NK-92 (cell line): ENCODE measurements around the gene IFIT3.
"Not testable (repeated sequence)": the region's sequence is repeated elsewhere in the genome, so short reads cannot be mapped to it uniquely, and the experiment has no call there.

ENCODE experiments used
- DNase-seq: peaks from one replicate; lab custom pipeline; 2025; ENCODE audit not compliant: unreplicated experiment; lab: John Stamatoyannopoulos, UW

IFIT3 gene

GRCh38 chr10:89304026-89304425 lies 23.8 kb upstream of the IFIT3 start:
- DNase-seq: no peak

DNA sequence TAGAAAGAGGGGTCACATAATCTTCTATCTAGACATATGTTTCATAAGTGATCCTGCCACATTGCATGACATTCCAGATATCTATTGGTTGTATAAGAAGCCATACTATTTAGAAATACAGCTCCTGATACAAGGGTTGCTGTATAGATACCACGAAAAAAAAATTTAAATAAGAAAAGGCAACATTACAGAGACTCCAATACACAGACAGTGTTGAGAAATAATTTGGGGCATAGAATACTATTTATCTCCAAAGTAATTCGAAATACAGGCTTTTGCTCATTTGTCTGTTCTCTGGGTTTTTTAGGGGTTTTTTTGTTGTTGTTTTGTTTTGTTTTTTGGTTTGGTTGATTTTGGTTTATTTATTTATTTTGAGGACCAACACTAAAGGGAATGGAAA lies 23.4 kb upstream of the IFIT3 start:
- DNase-seq: no peak

DNA sequence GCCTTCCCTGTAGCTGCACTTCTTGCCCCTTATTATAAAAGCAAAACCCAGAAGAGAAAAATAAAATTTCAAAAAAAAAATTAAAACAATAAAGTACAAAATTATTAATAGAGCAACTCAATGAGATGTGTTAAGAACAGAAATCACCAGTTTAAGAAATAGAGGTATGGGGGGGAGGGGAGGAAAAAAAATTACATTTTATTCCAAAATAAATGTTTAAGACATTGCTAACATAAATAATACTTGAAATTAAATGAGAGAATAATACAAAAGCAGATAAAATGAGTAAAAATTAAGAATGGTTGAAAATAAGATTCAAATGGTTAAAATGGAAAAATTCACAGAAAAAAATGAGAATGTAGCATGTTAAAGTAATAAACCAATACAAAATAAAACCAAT lies 22.9 kb upstream of the IFIT3 start:
- no peak for DNase-seq

- DNase-seq: no peak
Observed at GRCh38 chr10:89305766-89306433, 21.9 kb upstream of the IFIT3 start.

DNA sequence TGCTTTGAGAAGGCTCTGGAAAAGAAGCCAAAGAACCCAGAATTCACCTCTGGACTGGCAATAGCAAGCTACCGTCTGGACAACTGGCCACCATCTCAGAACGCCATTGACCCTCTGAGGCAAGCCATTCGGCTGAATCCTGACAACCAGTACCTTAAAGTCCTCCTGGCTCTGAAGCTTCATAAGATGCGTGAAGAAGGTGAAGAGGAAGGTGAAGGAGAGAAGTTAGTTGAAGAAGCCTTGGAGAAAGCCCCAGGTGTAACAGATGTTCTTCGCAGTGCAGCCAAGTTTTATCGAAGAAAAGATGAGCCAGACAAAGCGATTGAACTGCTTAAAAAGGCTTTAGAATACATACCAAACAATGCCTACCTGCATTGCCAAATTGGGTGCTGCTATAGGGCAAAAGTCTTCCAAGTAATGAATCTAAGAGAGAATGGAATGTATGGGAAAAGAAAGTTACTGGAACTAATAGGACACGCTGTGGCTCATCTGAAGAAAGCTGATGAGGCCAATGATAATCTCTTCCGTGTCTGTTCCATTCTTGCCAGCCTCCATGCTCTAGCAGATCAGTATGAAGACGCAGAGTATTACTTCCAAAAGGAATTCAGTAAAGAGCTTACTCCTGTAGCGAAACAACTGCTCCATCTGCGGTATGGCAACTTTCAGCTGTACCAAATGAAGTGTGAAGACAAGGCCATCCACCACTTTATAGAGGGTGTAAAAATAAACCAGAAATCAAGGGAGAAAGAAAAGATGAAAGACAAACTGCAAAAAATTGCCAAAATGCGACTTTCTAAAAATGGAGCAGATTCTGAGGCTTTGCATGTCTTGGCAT lies 21.1 kb upstream of the IFIT3 start:
- DNase-seq: no peak

DNA sequence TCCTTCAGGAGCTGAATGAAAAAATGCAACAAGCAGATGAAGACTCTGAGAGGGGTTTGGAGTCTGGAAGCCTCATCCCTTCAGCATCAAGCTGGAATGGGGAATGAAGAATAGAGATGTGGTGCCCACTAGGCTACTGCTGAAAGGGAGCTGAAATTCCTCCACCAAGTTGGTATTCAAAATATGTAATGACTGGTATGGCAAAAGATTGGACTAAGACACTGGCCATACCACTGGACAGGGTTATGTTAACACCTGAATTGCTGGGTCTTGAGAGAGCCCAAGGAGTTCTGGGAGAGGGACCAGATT lies 20.6 kb upstream of the IFIT3 start:
- no peak for DNase-seq

DNA sequence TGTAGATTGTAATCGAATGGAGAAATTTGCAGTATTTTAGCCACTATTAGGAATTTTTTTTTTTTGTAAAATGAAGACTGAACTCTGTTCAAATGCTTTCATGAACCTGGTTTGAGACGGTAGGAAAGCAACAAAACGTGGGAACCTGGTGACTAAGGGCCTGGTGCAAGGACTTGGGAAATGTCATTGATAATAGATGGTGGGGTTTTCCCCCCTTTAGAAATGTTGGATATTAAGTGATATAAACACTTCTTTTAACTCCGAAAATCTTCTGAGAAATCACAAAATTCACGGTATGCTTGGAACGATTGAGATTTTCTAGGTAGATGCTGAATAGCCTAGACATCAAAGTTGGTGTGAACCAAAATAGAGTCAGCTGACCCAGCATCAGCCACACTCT lies 19.5 kb upstream of the IFIT3 start:
- no peak for DNase-seq

GRCh38 chr10:89308736-89309135 lies 19.1 kb upstream of the IFIT3 start:
- no peak for DNase-seq

DNA sequence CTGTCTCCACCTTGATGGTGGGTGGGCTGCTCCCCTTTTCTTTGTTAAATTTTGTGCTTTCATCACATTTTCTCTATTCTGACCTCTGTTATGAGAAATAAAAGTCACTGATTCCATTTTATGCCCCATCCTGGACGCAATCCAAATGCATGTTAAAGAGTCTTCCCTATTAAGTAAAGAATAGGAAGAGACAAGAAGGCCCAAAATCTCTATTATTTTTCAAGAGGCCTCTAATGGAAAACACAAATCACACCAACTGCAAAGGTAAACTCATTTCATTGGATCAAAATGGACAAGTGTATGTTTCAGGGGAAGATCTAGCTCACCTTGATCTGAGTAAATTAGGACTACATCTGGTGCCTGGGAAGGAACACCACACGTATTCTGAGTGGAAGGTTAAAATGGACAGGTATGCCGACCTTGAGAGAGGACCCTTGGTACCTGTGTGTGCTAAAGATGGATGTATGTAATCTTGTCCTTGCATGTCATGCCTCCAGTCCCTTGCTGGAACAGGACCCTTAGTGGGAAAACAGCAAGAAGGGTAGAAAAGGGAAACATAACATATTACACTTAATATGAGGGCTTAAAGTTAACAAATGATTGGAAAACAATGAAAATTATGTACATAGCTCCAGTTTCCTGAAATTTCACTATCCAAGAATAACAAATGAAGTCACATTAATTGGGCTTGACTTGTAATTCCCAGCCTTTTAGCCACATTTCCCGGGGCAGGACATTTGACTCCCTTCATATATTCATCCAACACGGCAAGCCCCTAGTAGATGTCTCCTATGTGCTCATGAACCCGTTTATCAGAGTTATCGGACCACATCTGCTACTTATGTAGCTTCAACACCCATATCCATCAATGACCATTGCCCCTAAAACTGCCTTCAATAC lies 18.4 kb upstream of the IFIT3 start:
- DNase-seq: no peak

DNA sequence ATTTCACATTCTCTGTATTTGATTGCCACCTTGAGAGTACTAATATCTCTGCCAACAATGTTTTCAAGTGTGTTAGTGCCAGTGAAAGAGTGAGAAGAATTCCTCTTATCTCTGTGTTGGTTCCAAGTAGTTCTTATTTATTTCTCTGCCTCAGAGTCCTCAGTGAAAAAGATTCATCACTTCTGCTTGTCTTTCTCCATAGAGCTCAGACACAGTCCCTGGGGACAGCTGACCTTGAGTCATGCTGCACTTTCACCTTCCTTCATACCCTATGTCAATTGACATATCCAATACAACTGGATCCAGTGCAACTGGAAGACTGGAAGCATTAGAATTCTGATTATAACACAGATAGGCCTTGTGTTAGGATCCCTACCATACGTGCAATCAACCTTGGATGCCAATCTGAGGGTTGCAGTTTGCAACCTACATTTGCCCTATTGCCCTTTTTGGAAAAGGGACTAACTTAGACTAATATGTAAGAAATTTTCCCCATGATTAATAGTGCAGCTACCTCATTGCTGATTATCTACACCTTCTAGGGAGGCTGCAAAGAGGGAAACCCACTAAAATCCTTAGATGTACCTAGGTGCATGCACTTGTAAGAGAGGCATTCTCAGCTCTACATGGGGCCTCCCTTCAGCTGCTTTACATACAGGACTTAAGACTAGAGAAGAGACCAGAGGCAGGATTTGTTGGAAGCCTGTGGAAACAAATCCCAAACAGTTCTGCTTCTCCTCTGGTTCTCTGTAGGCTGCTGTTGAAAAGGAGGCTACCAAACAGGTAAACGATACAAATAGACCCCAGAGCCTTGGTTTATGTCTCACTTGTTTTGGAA lies 17.5 kb upstream of the IFIT3 start:
- no peak for DNase-seq

GRCh38 chr10:89312973-89313372 lies 14.8 kb upstream of the IFIT3 start:
- no peak for DNase-seq

DNA sequence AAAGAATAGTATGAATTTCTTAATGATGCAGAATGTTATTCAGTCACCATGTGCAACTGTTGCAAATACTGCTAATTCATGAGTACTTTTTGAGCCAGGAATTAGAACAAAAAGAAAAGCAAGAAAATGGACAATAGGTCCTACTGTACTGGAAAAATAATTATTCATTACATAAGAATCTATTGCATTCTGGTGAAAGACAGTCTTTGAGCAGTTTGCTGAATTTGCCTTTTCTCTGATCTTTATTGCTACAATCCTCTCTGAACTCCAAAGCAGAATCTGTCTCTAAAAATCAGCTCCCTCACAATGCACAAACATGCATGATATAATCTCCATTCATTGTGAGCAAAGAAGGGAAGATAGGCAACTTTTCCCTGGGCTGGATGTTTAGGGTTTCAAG lies 13.1 kb upstream of the IFIT3 start:
- DNase-seq: no peak

- not testable (repeated sequence) for DNase-seq
Observed at GRCh38 chr10:89318047-89318446, 9.8 kb upstream of the IFIT3 start.

DNA sequence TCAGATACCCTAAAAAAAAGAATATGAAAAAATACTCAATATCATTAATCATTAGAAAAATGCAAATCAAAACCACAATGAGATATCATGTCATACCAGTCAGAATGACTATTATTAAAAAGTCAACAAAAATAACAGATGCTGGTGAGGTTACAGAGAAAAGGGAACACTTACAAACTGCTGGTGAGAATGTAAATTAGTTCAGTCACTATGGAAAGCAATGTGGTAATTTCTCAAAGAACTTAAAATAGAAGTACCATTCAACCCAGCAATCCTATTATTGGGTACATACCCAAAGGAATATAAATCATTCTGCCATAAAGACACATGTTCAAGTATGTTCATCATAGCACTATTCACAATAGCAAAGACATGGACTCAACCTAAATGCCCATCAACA lies 2.7 kb upstream of the IFIT3 start:
- not testable (repeated sequence) for DNase-seq

DNA sequence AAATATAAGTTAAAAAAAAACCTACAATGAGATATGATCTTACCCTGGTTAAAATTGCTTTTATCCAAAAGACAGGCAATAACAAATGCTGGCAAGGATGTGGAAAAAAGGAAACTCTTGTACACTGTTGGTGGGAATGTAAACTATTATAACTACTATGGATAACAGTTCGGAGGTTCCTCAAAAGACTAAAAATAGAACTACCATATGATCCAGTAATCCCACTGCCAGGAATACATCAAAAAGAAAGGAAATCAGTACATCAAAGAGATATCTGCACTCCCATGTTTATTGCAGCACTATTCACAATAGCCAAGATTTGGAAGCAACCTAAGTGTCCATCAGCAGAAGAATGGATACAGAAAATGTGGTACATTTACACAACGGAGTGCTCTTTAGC lies 1.9 kb upstream of the IFIT3 start:
- not testable (repeated sequence) for DNase-seq

DNA sequence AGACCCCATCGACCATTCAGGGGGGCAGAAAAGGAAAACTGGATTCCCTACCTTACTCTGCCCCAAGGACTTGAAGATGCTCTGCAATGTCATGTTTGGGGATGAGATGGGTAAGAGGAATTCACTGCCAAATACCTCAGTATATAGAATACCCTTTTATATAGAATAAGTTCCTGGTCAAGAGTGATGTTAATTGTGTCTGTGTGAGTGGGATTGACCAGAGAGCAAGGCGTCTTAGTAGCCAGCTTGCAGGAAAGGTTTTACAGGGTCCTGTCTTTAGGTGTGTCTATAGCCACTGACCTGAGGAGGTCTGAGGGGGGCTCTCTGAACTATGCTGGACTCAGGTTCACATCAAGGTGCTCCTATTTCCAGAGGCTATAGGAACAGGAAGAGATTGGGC lies 1.4 kb downstream of the IFIT3 start:
- DNase-seq: no peak

DNA sequence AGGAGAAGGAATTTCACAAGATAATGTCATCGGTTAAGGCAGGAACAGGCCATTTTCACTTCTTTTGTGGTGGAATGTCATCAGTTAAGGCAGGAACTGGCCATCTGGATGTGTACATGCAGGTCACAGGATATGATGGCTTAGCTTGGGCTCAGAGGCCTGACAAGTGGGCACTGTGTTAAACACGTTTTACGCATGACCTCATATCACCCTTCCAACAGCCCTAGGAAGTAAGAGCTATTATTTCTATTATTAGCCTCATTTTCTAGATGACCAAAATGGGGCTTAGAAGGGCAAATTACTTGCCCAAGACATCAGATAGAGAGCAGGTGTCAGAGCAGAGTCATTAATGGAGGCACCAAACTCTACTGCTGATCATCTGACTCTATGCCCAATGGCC lies 2.2 kb downstream of the IFIT3 start:
- DNase-seq: not testable (repeated sequence)

GRCh38 chr10:89330537-89331212 lies 2.9 kb downstream of the IFIT3 start:
- no peak for DNase-seq

- not testable (repeated sequence) for DNase-seq
Observed at GRCh38 chr10:89331487-89332122, 3.8 kb downstream of the IFIT3 start.

GRCh38 chr10:89332123-89332633 lies 4.4 kb downstream of the IFIT3 start:
- DNase-seq: no peak
